Astrocyte (in vitro differentiated cells and primary cell): Measurements from ENCODE around the gene SRPK3.

ENCODE experiments used
- CTCF ChIP-seq: IDR thresholded peaks from 2 replicates; pipeline ENCODE4 v1.5.1; 2011; ENCODE audit warnings: low read depth, mild to moderate bottlenecking, inconsistent platforms, low read length, moderate library complexity; ENCODE audit not compliant: insufficient read depth
- EZH2 ChIP-seq: IDR thresholded peaks from 2 replicates; pipeline ENCODE4 v1.6.1; 2012; ENCODE audit warnings: mild to moderate bottlenecking, low read length, inconsistent platforms; ENCODE audit not compliant: insufficient read depth

GRCh38 chrX:153770601-153771414 lies 10.0 kb upstream of the SRPK3 start:
- no peak for TF ChIP-seq CTCF
- TF ChIP-seq EZH2: no peak
